ENCODE data around the gene CRELD1. TPM values are rescaled to one million over a fixed set of nuclear protein-coding genes. Genes with fewer than 3 reads are reported as not detected.

Gene CRELD1
- total and polyA plus RNA-seq, 9 of the 15 experiments (the other 6 are each of a cell fraction or from before 2014, with no cell fraction given), result 3.3 to 25.8 (median 16.5) TPM

GRCh38 chr3:9951962-9952805 lies 18.6 kb downstream of the CRELD1 start, which contains the start of gene PRRT3 (continued):
- TF ChIP-seq ZNF740 (CRISPR knock-in tag; IDR thresholded peaks at IDR 0.05) (peak; percentile 85; the same call in 1 of the 2 replicates), ZNF740 (tag; IDR thresholded peaks at IDR 0.05) (no peak), HEY1 (CRISPR knock-in tag; IDR thresholded peaks at IDR 0.05; ENCODE audit: borderline replicate concordance) (no peak), SETDB1 (IDR thresholded peaks at IDR 0.05; ENCODE audit: low read length) (no peak), PHTF2 (CRISPR knock-in tag; IDR thresholded peaks at IDR 0.05) (no peak), ZNF316 (IDR thresholded peaks at IDR 0.05) (no peak), ARNT (IDR thresholded peaks at IDR 0.05) (peak; percentile 46 to 64; a peak in 1 of 4 replicates), CREM (IDR thresholded peaks at IDR 0.05; ENCODE audit: low read depth) (peak; percentile 27; the same call in 1 of the 2 replicates), TFE3 (CRISPR knock-in tag; IDR thresholded peaks at IDR 0.05) (no peak), HNRNPLL (IDR thresholded peaks at IDR 0.05; ENCODE audit: low read depth, low read length, poor library complexity, severe bottlenecking) (peak; percentile 33), HDAC1 (IDR thresholded peaks at IDR 0.05) (peak; percentile 36 to 79; a peak in 2 of 4 replicates), HDGF (IDR thresholded peaks at IDR 0.05) (peak; percentile 98), ZBTB34 (CRISPR knock-in tag; IDR thresholded peaks at IDR 0.05) (no peak), HES1 (IDR thresholded peaks at IDR 0.05; ENCODE audit: low read depth) (no peak), ZNF280B (CRISPR knock-in tag; IDR thresholded peaks at IDR 0.05) (no peak), NFATC3 (IDR thresholded peaks at IDR 0.05) (no peak), RBBP5 (IDR thresholded peaks at IDR 0.05; ENCODE audit: borderline replicate concordance, insufficient read depth, low read length, poor library complexity, severe bottlenecking) (peak; percentile 58), PRPF4 (IDR thresholded peaks at IDR 0.05; ENCODE audit: insufficient read depth, low read depth, low read length, poor library complexity, severe bottlenecking) (no peak), SRSF7 (optimal IDR thresholded peaks at IDR 0.05; ENCODE audit: low read depth, low read length) (no peak), ZNF197 (CRISPR knock-in tag; IDR thresholded peaks at IDR 0.05; ENCODE audit: low read depth) (no peak), ZNF551 (CRISPR knock-in tag; IDR thresholded peaks at IDR 0.05) (no peak)
